NT2/D1 (cell line): ENCODE measurements around the gene DYSF.

ENCODE experiments used
- SUZ12 ChIP-seq: IDR thresholded peaks from 2 replicates; pipeline ENCODE4 v1.6.1; 2011; ENCODE audit not compliant: insufficient read length, insufficient read depth; ENCODE audit errors: extremely low read depth
- YY1 ChIP-seq: IDR thresholded peaks from 2 replicates; pipeline ENCODE4 v1.6.1; 2011; ENCODE audit not compliant: insufficient read length, insufficient read depth
- ZNF274 ChIP-seq: IDR thresholded peaks from 2 replicates; pipeline ENCODE4 v1.6.1; 2011; ENCODE audit warnings: mild to moderate bottlenecking, low read depth, low read length

GRCh38 chr2:71428472-71429383 lies 24.6 kb upstream of the DYSF start:
- no peak for TF ChIP-seq ZNF274
- TF ChIP-seq YY1: no peak
- no peak for TF ChIP-seq SUZ12
